ENCODE measurements around the gene ADAMTS2.

Gene ADAMTS2

DNA sequence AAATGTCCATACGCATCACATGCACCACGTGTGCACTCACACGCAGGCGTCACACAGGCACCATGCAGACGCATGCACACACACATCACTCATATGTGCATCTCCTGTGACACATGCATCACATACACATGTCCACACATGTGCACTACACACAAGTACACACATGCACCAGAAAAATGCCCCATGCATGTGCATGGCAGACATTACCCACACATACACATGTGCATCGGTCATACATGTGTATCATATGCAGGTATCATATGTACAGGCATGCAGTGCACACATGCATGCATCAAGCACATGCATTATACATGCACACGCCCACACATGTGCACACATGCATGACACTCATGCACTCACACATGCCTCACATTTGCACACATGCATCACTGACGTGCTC lies 26.1 kb downstream of the ADAMTS2 start:
- TF ChIP-seq, protein P1, sequence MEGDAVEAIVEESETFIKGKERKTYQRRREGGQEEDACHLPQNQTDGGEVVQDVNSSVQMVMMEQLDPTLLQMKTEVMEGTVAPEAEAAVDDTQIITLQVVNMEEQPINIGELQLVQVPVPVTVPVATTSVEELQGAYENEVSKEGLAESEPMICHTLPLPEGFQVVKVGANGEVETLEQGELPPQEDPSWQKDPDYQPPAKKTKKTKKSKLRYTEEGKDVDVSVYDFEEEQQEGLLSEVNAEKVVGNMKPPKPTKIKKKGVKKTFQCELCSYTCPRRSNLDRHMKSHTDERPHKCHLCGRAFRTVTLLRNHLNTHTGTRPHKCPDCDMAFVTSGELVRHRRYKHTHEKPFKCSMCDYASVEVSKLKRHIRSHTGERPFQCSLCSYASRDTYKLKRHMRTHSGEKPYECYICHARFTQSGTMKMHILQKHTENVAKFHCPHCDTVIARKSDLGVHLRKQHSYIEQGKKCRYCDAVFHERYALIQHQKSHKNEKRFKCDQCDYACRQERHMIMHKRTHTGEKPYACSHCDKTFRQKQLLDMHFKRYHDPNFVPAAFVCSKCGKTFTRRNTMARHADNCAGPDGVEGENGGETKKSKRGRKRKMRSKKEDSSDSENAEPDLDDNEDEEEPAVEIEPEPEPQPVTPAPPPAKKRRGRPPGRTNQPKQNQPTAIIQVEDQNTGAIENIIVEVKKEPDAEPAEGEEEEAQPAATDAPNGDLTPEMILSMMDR (IDR thresholded peaks at IDR 0.05): no peak
- H3K36me3 ChIP-seq (ENCODE audit: control insufficient read depth, insufficient read depth, low read length): no peaks in the 10 kb centered on the region
- H3K4me2 ChIP-seq (ENCODE audit: low read length): no peak overlapping the region
- H3K4me1 ChIP-seq: no peaks in the 10 kb centered on the region
- no peak overlapping the region for H3K27ac ChIP-seq
- no peaks in the 10 kb centered on the region for H3K9me3 ChIP-seq (ENCODE audit: control insufficient read depth, low read length)
- H3K27me3 ChIP-seq (ENCODE audit: control insufficient read depth, insufficient read depth, low read length): no peaks in the 10 kb centered on the region
- no peak overlapping the region for H3K4me3 ChIP-seq (ENCODE audit: low read depth, low read length)
- H3K79me2 ChIP-seq: no peaks in the 10 kb centered on the region
- no peak overlapping the region for H2AFZ ChIP-seq
- H3K9ac ChIP-seq: no peak overlapping the region

DNA sequence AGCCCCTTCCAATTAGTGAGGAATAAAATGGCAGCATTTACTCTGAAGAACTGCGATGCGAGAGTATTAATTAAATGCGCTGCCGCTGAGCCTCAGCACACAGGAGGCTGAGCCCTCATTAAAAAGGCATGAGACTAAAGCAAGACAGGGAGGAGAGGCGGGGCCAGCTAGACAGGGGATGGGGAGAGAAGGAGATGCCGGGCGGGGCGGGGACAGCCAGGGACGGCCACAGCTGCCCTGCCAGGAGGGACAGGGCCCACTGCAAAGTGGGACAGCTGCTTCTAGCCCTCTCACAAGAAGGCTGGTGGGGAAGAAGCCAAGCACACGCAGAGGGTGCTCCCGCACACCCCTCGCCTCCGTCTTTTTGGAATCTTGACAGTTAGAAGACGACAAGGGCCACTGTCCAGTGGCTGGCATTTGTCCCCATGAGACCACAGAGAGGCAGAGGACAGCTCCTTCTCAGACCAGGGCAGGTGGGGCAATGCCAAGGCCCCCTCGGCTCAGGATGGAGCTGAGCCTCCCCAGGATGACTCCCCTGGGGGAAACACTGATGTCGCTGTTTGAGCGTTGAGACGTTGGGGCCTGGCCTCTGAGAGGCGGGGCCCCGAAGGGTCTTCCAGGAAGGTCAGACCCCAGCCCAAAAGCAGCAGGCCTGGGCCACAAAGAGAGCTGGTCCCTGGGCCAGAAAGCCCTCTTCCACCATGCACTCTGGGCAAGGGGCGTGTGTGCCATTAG lies 26.9 kb downstream of the ADAMTS2 start:
- H3K4me1 ChIP-seq: no peaks in the 10 kb centered on the region
- TF ChIP-seq, protein P1 (IDR thresholded peaks at IDR 0.05): no peak
- no peaks in the 10 kb centered on the region for H3K79me2 ChIP-seq

DNA sequence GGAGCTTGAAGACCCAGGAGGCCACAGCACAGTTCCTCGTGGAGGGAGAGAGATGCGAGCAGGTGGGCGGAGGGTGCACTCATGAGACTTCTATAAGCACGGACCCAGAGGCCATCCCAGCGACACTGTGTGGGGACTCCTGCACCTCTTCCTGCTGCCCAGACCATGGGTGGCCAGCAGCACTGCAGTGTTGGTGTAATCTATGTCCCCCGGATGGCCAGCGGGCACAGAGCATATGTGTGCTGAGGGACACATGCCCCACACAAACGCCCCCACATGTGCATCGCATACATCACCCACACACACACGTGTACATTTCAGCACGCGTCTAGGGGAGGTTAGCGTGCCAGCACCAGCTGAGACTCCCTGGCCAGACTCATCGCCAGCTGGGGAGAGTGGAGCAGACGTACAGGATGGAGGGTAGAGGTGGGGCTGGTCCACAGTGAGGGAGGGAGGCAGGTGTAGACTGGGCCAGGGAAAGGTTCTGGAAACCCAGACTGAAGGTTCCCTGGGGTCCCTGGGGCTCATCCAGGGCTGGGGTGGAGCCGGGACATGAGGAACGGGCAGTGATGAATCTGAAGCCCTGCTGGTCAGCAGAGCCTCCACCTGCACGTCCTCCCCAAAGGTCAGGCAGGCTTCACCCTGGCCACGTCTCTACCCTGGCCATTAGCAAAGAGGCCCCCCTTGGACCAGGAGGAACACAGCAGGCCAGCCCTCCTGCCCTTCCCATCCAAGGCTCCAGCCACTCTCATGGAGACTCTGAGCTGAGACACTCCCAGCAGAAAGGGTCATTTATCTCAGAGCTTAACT lies 27.6 kb downstream of the ADAMTS2 start:
- Histone ChIP-seq H3K27me3 (ENCODE audit: control insufficient read depth, insufficient read depth, low read length) (no peaks in the 10 kb centered on the region), H3K27ac (no peak overlapping the region), H3K4me3 (ENCODE audit: low read depth, low read length) (no peak overlapping the region), H3K9ac (no peak overlapping the region), H3K36me3 (ENCODE audit: control insufficient read depth, insufficient read depth, low read length) (no peaks in the 10 kb centered on the region), H3K4me1 (no peaks in the 10 kb centered on the region), H3K79me2 (no peaks in the 10 kb centered on the region), H3K4me2 (ENCODE audit: low read length) (no peak overlapping the region), H2AFZ (no peak overlapping the region), H3K9me3 (ENCODE audit: control insufficient read depth, low read length) (no peaks in the 10 kb centered on the region)
- TF ChIP-seq, protein P1 (IDR thresholded peaks at IDR 0.05): no peak

More for the DNA sequence above, 26.9 kb downstream of the ADAMTS2 start:
- H3K27ac ChIP-seq: no peak overlapping the region
- no peaks in the 10 kb centered on the region for H3K9me3 ChIP-seq (ENCODE audit: control insufficient read depth, low read length)
- H3K27me3 ChIP-seq (ENCODE audit: control insufficient read depth, insufficient read depth, low read length): no peaks in the 10 kb centered on the region
- no peak overlapping the region for H3K4me3 ChIP-seq (ENCODE audit: low read depth, low read length)
- no peaks in the 10 kb centered on the region for H3K36me3 ChIP-seq (ENCODE audit: control insufficient read depth, insufficient read depth, low read length)
- no peak overlapping the region for H3K9ac ChIP-seq
- no peak overlapping the region for H2AFZ ChIP-seq
- H3K4me2 ChIP-seq (ENCODE audit: low read length): no peak overlapping the region

DNA sequence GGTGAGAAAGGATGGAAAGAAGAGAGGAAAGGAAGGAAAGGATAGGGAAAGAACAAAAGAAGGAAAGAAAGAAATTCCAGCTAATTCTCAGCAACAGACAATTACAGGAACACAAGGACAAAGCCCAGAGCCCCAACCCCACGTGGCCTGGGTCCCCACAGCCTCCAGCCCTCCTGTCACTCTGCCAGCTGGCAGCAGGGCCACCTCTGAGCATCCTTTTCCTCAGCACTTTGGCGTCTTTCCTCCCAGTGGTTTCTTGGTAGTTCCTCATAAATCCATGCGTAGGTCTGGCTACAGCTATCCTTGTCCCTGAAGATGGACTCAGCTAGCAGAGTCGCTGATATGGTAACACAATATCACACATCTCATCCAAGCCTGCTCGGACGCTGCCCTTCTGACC lies 28.3 kb downstream of the ADAMTS2 start:
- no peak overlapping the region for H3K27ac ChIP-seq
- H3K4me2 ChIP-seq (ENCODE audit: low read length): no peak overlapping the region
- TF ChIP-seq, protein P1 (IDR thresholded peaks at IDR 0.05): no peak
- no peaks in the 10 kb centered on the region for H3K27me3 ChIP-seq (ENCODE audit: control insufficient read depth, insufficient read depth, low read length)
- no peak overlapping the region for H3K9ac ChIP-seq
- H3K4me3 ChIP-seq (ENCODE audit: low read depth, low read length): no peak overlapping the region
- H3K79me2 ChIP-seq: no peaks in the 10 kb centered on the region
- H3K4me1 ChIP-seq: no peaks in the 10 kb centered on the region
- H3K36me3 ChIP-seq (ENCODE audit: control insufficient read depth, insufficient read depth, low read length): no peaks in the 10 kb centered on the region
- H2AFZ ChIP-seq: no peak overlapping the region
- no peaks in the 10 kb centered on the region for H3K9me3 ChIP-seq (ENCODE audit: control insufficient read depth, low read length)
